GM21367 (cell line): Measurements from ENCODE around the gene OR10H3.
"Not testable (repeated sequence)": the region's sequence is repeated elsewhere in the genome, so short reads cannot be mapped to it uniquely, and the experiment has no call there.

Experiments
- ATAC-seq: cut with Tn5 transposase; IDR thresholded peaks from one replicate; pipeline ENCODE4 v1.9.1; 2021; ENCODE audit not compliant: unreplicated experiment

OR10H3 gene

GRCh38 chr19:15737722-15738121 is at the start of gene OR10H3:
Gene OR10H3 (plus strand): TSS chr19:15737985. CDS start chr19:15741393, 3,408 bp downstream.
- no peak for ATAC-seq

GRCh38 chr19:15696654-15697194 is 41.1 kb upstream of the OR10H3 start:
- ATAC-seq: no peak

- ATAC-seq: no peak
These were observed 35.8 kb upstream of the OR10H3 start for GRCh38 chr19:15701757-15702533.

- no peak for ATAC-seq
These were observed 35.3 kb upstream of the OR10H3 start for GRCh38 chr19:15702534-15702930.

GRCh38 chr19:15714638-15715037 is 23.1 kb upstream of the OR10H3 start:
- ATAC-seq: no peak

- no peak for ATAC-seq
These were observed 22.1 kb upstream of the OR10H3 start for GRCh38 chr19:15715642-15716041.

- ATAC-seq: no peak
These were observed 20.0 kb upstream of the OR10H3 start for GRCh38 chr19:15717809-15718208.

- ATAC-seq: no peak
These were observed 16.5 kb upstream of the OR10H3 start for GRCh38 chr19:15721268-15721667.

GRCh38 chr19:15722956-15723355 is 14.8 kb upstream of the OR10H3 start:
- no peak for ATAC-seq

GRCh38 chr19:15727724-15728123 is 10.1 kb upstream of the OR10H3 start, which contains the start of gene OR10H2:
Gene OR10H2 (plus strand): TSS chr19:15728024. CDS start chr19:15728044, 20 bp downstream.
- ATAC-seq: no peak

- ATAC-seq: no peak
These were observed 7.2 kb upstream of the OR10H3 start for GRCh38 chr19:15730538-15730937.

- ATAC-seq: no peak
These were observed 5.4 kb upstream of the OR10H3 start for GRCh38 chr19:15732388-15732787.

- ATAC-seq: no peak
These were observed 3.9 kb upstream of the OR10H3 start for GRCh38 chr19:15733895-15734294.

GRCh38 chr19:15740785-15741184 is 3.0 kb downstream of the OR10H3 start:
- no peak for ATAC-seq

GRCh38 chr19:15748239-15748638 is 10.5 kb downstream of the OR10H3 start:
- no peak for ATAC-seq

GRCh38 chr19:15758379-15758778 is 20.6 kb downstream of the OR10H3 start:
- ATAC-seq: no peak

GRCh38 chr19:15759962-15760565 is 22.3 kb downstream of the OR10H3 start:
- ATAC-seq: no peak

GRCh38 chr19:15769586-15769985 is 31.8 kb downstream of the OR10H3 start:
- ATAC-seq: no peak

- not testable (repeated sequence) for ATAC-seq
These were observed 36.4 kb downstream of the OR10H3 start for GRCh38 chr19:15774159-15774558.

GRCh38 chr19:15775249-15775648 is 37.5 kb downstream of the OR10H3 start:
- no peak for ATAC-seq

- no peak for ATAC-seq
These were observed 38.5 kb downstream of the OR10H3 start for GRCh38 chr19:15776264-15776663.
